Keratinocyte (primary cell): Measurements from ENCODE around the gene TCERG1. TPM values are rescaled to one million over a fixed set of nuclear protein-coding genes. Genes with fewer than 3 reads are reported as not detected.

ENCODE experiments used
- DNase-seq: peaks from one replicate; pipeline ENCODE4 v3.0.0-alpha.2; 2011; ENCODE audit warnings: low read depth, missing footprints, low spot score
- FAIRE-seq: peaks from 2 replicates; lab custom pipeline; 2011; peaks lifted over from hg19 to GRCh38; lab: Jason Lieb, UNC
- H2AFZ ChIP-seq: 2 replicates; pipeline ENCODE4 v1.6.0; 2012; ENCODE audit warnings: low read length, control low read depth, inconsistent platforms; ENCODE audit not compliant: control insufficient read depth
- H3K27ac ChIP-seq: 2 replicates; pipeline ENCODE4 v1.5.1; 2011; ENCODE audit warnings: low read length; ENCODE audit not compliant: control insufficient read depth, insufficient read depth
- H3K27me3 ChIP-seq: 3 replicates; pipeline ENCODE4 v1.6.0; 2011; ENCODE audit warnings: low read length; ENCODE audit not compliant: control insufficient read depth, insufficient read depth; ENCODE audit errors: extremely low read depth
- H3K36me3 ChIP-seq, 2 experiments: 2 replicates in 1 of 2; 3 replicates in 1 of 2; pipeline ENCODE4 v1.5.1; 2011; ENCODE audit warnings: low read length in 2 of 2, mild to moderate bottlenecking in 1 of 2; ENCODE audit not compliant: control insufficient read depth in 2 of 2, insufficient read depth in 2 of 2; ENCODE audit errors: extremely low read depth in 1 of 2
- H3K4me1 ChIP-seq: 3 replicates; pipeline ENCODE4 v1.5.1; 2011; ENCODE audit warnings: low read length; ENCODE audit not compliant: control insufficient read depth, insufficient read depth; ENCODE audit errors: extremely low read depth
- H3K4me2 ChIP-seq: 3 replicates; pipeline ENCODE4 v1.6.0; 2011; ENCODE audit warnings: low read depth, low read length; ENCODE audit not compliant: control insufficient read depth, insufficient read depth; ENCODE audit errors: extremely low read depth
- H3K4me3 ChIP-seq, 3 experiments: fragments of 200-600 bp in 1 of 3; sonication (generic) in 1 of 3; 2 replicates in 2 of 3; 3 replicates in 1 of 3; pipeline ENCODE4 v1.5.1; 2011 to 2016; ENCODE audit warnings: low read length in 3 of 3, mild to moderate bottlenecking in 3 of 3, control low read depth in 2 of 3, inconsistent platforms in 1 of 3, low read depth in 1 of 3, mixed read lengths in 1 of 3, mixed run types in 1 of 3, moderate library complexity in 1 of 3; ENCODE audit not compliant: control insufficient read depth in 2 of 3, insufficient read depth in 2 of 3; ENCODE audit errors: extremely low read depth in 1 of 3
- H3K79me2 ChIP-seq: 2 replicates; pipeline ENCODE4 v1.6.0; 2012; ENCODE audit warnings: low read length; ENCODE audit not compliant: control insufficient read depth, insufficient read depth
- H3K9ac ChIP-seq: 3 replicates; pipeline ENCODE4 v1.6.0; 2011; ENCODE audit warnings: low read length; ENCODE audit not compliant: control insufficient read depth, insufficient read depth; ENCODE audit errors: extremely low read depth
- H3K9me1 ChIP-seq: 3 replicates; pipeline ENCODE4 v1.6.0; 2011; ENCODE audit warnings: low read length; ENCODE audit not compliant: control insufficient read depth, insufficient read depth; ENCODE audit errors: extremely low read depth
- H3K9me3 ChIP-seq: 2 replicates; pipeline ENCODE4 v1.5.1; 2012; ENCODE audit warnings: low read depth, low read length; ENCODE audit not compliant: control insufficient read depth
- H4K20me1 ChIP-seq: 3 replicates; pipeline ENCODE4 v1.6.0; 2011; ENCODE audit warnings: low read length; ENCODE audit not compliant: control insufficient read depth, insufficient read depth; ENCODE audit errors: extremely low read depth
- CTCF ChIP-seq, 3 experiments: IDR thresholded peaks in 1 of 3; conservative IDR thresholded peaks in 1 of 3; optimal IDR thresholded peaks in 1 of 3; 2 replicates in 2 of 3; 3 replicates in 1 of 3; pipeline versions ENCODE3 to v1.5.1; 2011; ENCODE audit warnings: low read length in 3 of 3, mild to moderate bottlenecking in 3 of 3, moderate library complexity in 2 of 3, control low read depth in 1 of 3, inconsistent platforms in 1 of 3; ENCODE audit not compliant: insufficient read depth in 2 of 3; ENCODE audit errors: extremely low read depth in 1 of 3
- EZH2 ChIP-seq: IDR thresholded peaks from one replicate; pipeline ENCODE4 v1.6.1; 2012; ENCODE audit warnings: inconsistent platforms, mild to moderate bottlenecking, low read length, moderate library complexity
- dilution Hi-C: fragments of 300-500 bp; cut with MboI; formaldehyde crosslinking; loops from one replicate; pipeline ENCODE4 v1.7.0; 2020; ENCODE audit warnings: low sequenced_read_pairs; ENCODE audit not compliant: extremely low pct_ligation_motif_present
- polyA plus RNA-seq, 5 experiments: library from polyadenylated mRNA; depleted of rRNA in 3 of 5; stranded (reverse) in 3 of 5; stranded (forward) in 1 of 5; unstranded in 1 of 5; fragments of >200 nt; gene quantifications; 1 replicate in 1 of 5; 2 replicates in 3 of 5; 3 replicates in 1 of 5; pipeline versions ENCODE4 v1.2.1 to v1.2.3, GENCODE V29; 2011 to 2012; ENCODE audit warnings: missing spikeins in 2 of 5, low read depth in 1 of 5, low replicate concordance in 1 of 5

The TCERG1 gene
- polyA plus RNA-seq, 1 donor (not counting 4 experiments of a cell fraction or from before 2014, with no cell fraction given): 71.6 TPM

- DNase-seq: no peak
- dilution Hi-C loops: no loop called here
- Histone ChIP-seq H3K9me3 (no peaks in the 10 kb centered on the region), H2AFZ (no peak overlapping the region), H3K4me2 (no peak overlapping the region), H3K9ac (no peak overlapping the region), H3K36me3 (peaks cover 6 to 15% of the 10 kb centered on the region in 2 experiments), H3K4me1 (no peaks in the 10 kb centered on the region), H3K27me3 (no peaks in the 10 kb centered on the region), H3K4me3 (no peak overlapping the region), H4K20me1 (no peaks in the 10 kb centered on the region), H3K79me2 (peaks cover 6% of the 10 kb centered on the region), H3K27ac (no peak overlapping the region), H3K9me1 (no peaks in the 10 kb centered on the region)
- TF ChIP-seq EZH2: no peak
- no peak for FAIRE-seq
Measured at GRCh38 chr5:146494656-146495055, 47.5 kb downstream of the TCERG1 start.

- TF ChIP-seq EZH2 (no peak), CTCF (optimal IDR thresholded peaks at IDR 0.05 in 1 of 3, IDR thresholded peaks at IDR 0.05 in 1 of 3, conservative IDR thresholded peaks at IDR 0.05 in 1 of 3; ENCODE audit: extremely low read depth in 1 of 3, insufficient read depth in 2 of 3, low read length in 3 of 3) (no peak)
- H3K4me3 ChIP-seq: no peak overlapping the region
- H3K4me1 ChIP-seq: no peaks in the 10 kb centered on the region
- H3K36me3 ChIP-seq: peaks cover 10 to 12% of the 10 kb centered on the region in 2 experiments
- dilution Hi-C loops: no loop called here
- no peak overlapping the region for H3K4me2 ChIP-seq
- no peak overlapping the region for H3K27ac ChIP-seq
- no peaks in the 10 kb centered on the region for H3K9me1 ChIP-seq
- no peak overlapping the region for H2AFZ ChIP-seq
- no peaks in the 10 kb centered on the region for H3K27me3 ChIP-seq
- peaks cover 3% of the 10 kb centered on the region for H3K79me2 ChIP-seq
- no peaks in the 10 kb centered on the region for H3K9me3 ChIP-seq
- no peak for DNase-seq
- peaks cover 3% of the 10 kb centered on the region for H4K20me1 ChIP-seq
- no peak overlapping the region for H3K9ac ChIP-seq
- no peak for FAIRE-seq
Measured at GRCh38 chr5:146499680-146500079, 52.5 kb downstream of the TCERG1 start.

DNA sequence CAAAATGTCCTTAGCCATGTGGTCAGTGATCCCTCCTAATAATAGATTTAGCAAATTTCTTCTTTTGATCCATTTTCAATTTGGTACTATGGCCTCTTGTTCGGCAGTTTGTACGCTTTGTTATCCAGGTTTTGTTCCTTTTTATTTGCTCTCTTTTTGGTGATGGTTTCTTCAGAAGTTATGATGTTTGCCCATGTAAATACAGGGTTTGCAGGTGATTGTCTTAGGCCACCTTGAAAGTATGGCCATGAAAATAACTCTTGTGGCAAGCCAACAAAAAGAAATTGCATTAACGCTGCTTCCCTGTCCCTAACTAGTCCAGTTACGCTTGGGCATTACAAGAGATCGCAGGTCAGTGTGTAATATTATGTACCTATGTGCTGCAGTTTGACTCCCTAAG, 60.3 kb downstream of the TCERG1 start:
- FAIRE-seq (no peak), DNase-seq (no peak)
- Histone ChIP-seq H3K9me1 (no peaks in the 10 kb centered on the region), H3K4me1 (no peaks in the 10 kb centered on the region), H3K27me3 (no peaks in the 10 kb centered on the region), H3K9ac (no peak overlapping the region), H3K4me2 (no peak overlapping the region), H3K4me3 (no peak overlapping the region), H2AFZ (no peak overlapping the region), H3K36me3 (peaks cover 13 to 33% of the 10 kb centered on the region in 2 experiments), H3K79me2 (no peaks in the 10 kb centered on the region), H3K9me3 (no peaks in the 10 kb centered on the region), H4K20me1 (no peaks in the 10 kb centered on the region), H3K27ac (no peak overlapping the region)
- dilution Hi-C loops: no loop called here
- TF ChIP-seq EZH2: no peak
- no peak for TF ChIP-seq CTCF (optimal IDR thresholded peaks at IDR 0.05 in 1 of 3, IDR thresholded peaks at IDR 0.05 in 1 of 3, conservative IDR thresholded peaks at IDR 0.05 in 1 of 3; ENCODE audit: extremely low read depth in 1 of 3, insufficient read depth in 2 of 3, low read length in 3 of 3)
